Measurements from ENCODE around the gene PDLIM3.
"Not testable (repeated sequence)": the region's sequence is repeated elsewhere in the genome, so short reads cannot be mapped to it uniquely, and the experiment has no call there.

PDLIM3 gene

GRCh38 chr4:185518069-185518468, 17.2 kb downstream of the PDLIM3 start:
- DNase-seq: no peak

GRCh38 chr4:185515248-185515647, 20.1 kb downstream of the PDLIM3 start:
- DNase-seq: no peak

GRCh38 chr4:185514182-185514697, 21.1 kb downstream of the PDLIM3 start:
- DNase-seq: no peak

GRCh38 chr4:185513489-185514181, 21.7 kb downstream of the PDLIM3 start:
- DNase-seq: no peak

GRCh38 chr4:185512516-185512915, 22.8 kb downstream of the PDLIM3 start:
- DNase-seq: no peak

- not testable (repeated sequence) for DNase-seq
Measured at GRCh38 chr4:185511243-185511642, 24.1 kb downstream of the PDLIM3 start.

GRCh38 chr4:185510806-185511205, 24.5 kb downstream of the PDLIM3 start:
- DNase-seq: no peak

- DNase-seq: no peak
Measured at GRCh38 chr4:185508181-185508580, 27.1 kb downstream of the PDLIM3 start.

GRCh38 chr4:185506422-185506821, 28.9 kb downstream of the PDLIM3 start:
- no peak for DNase-seq

- no peak for DNase-seq
Measured at GRCh38 chr4:185504098-185505047, 30.9 kb downstream of the PDLIM3 start.

- no peak for DNase-seq
Measured at GRCh38 chr4:185502386-185502785, 32.9 kb downstream of the PDLIM3 start.

- no peak for DNase-seq
Measured at GRCh38 chr4:185500576-185500975, 34.7 kb downstream of the PDLIM3 start.

- no peak for DNase-seq
Measured at GRCh38 chr4:185500035-185500434, 35.3 kb downstream of the PDLIM3 start.

- no peak for DNase-seq
Measured at GRCh38 chr4:185488650-185489049, 46.7 kb downstream of the PDLIM3 start.

GRCh38 chr4:185481401-185481800, 53.9 kb downstream of the PDLIM3 start:
- no peak for DNase-seq

GRCh38 chr4:185480016-185480732, 55.1 kb downstream of the PDLIM3 start:
- DNase-seq: no peak

- DNase-seq: no peak
Measured at GRCh38 chr4:185479507-185479971, 55.8 kb downstream of the PDLIM3 start.

- no peak for DNase-seq
Measured at GRCh38 chr4:185473247-185473646, 62.1 kb downstream of the PDLIM3 start.

GRCh38 chr4:185472103-185472542, 63.2 kb downstream of the PDLIM3 start:
- no peak for DNase-seq

- DNase-seq: peak; percentile 85
Measured at GRCh38 chr4:185471235-185472102, 63.8 kb downstream of the PDLIM3 start, which contains the start of gene CCDC110. Gene CCDC110, minus strand, starts transcription at chr4:185471733. Its CDS starts 50 bp downstream, at chr4:185471683.

GRCh38 chr4:185470501-185471195, 64.7 kb downstream of the PDLIM3 start:
- DNase-seq: peak; percentile 53
